ENCODE measurements around the gene CLEC3B. TPM values are rescaled to one million over a fixed set of nuclear protein-coding genes. Genes with fewer than 3 reads are reported as not detected.

Gene CLEC3B
- total and polyA plus RNA-seq, 10 of the 15 experiments (the other 5 are each of a cell fraction or from before 2014, with no cell fraction given) = 0.23 TPM; not detected in 9

DNA sequence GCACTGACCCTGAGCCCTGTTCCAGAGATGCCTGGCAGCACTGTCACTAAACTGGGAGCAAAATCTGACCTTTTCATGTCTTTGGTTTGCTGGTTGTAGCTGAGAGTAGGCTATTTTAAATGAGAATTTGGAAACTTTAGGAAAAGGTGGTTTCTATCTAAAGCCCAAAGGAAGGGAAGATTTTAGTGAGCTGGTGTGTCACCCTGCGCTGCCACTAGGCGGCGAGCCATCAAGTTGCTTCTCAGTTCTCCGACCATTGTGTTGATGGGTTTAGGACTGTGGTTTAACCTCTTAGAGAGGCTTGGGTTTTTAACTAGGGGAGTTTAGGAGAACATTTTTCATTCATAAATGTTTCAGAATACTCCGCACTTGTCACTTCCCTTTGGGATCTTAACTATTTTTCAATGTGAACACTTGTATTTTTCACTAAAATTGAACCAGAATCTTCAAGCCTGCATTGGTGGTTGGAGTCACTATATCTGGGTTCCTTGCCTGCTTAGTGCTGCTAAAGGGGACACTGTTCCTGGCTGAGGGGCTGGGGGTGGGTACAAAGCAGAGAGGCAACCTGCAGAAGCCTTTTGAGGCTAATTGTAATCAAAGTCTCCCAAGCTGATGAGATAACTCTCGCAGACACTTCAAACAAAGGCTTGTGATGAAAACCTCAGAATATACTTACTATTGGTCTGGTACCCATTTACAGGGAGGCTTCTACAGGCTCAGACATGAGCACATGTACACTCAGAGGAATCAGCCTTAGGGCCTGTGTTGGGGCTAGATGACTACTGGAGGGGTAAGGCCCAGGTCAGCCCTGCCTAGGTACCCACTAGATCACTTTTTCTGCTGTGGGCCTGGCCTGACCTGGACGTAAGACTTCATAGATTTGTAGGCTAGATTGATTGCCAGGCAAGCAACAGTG is 33.3 kb upstream of the CLEC3B start:
- 85% methylated on average over 7 of the region's 7 CpGs for WGBS (ENCODE audit: insufficient coverage, insufficient replicate concordance, low lambda C conversion rate, missing lambda C conversion rate)
- ATAC-seq (no peak), FAIRE-seq (no peak), DNase-seq (ENCODE audit: low read depth, low spot score) (no peak)
- Histone ChIP-seq H3K9ac (ENCODE audit: control insufficient read depth, insufficient read depth, low read length) (no peak overlapping the region), H3K4me2 (ENCODE audit: control insufficient read depth, insufficient read depth) (no peak overlapping the region), H2AFZ (ENCODE audit: control insufficient read depth, low read depth, low read length) (no peak overlapping the region), H3K27ac (ENCODE audit: control insufficient read depth, insufficient read depth) (no peak overlapping the region), H3K27me3 (replicated peaks in 1 of 2; ENCODE audit: control insufficient read depth in 2 of 2, insufficient read depth in 2 of 2, low read length in 1 of 2) (no peaks in the 10 kb centered on the region), H4K20me1 (ENCODE audit: control insufficient read depth, insufficient read depth) (no peaks in the 10 kb centered on the region), H3K9me3 (replicated peaks; ENCODE audit: control insufficient read depth, insufficient read depth, low read length) (no peaks in the 10 kb centered on the region), H3K36me3 (ENCODE audit: control insufficient read depth in 2 of 2, insufficient read depth in 2 of 2, low read length in 1 of 2) (peaks cover 19 to 35% of the 10 kb centered on the region in 2 experiments; a peak in 3 of 4 replicates), H3K4me3 (no peak overlapping the region), H3K4me1 (ENCODE audit: control insufficient read depth, insufficient read depth, low read length) (peaks cover 5% of the 10 kb centered on the region), H3K79me2 (ENCODE audit: control insufficient read depth, insufficient read depth, low read length) (peaks cover 2% of the 10 kb centered on the region)
- in situ Hi-C loops (cut with MboI) (no loop called here), intact Hi-C loops (cut with micrococcal nuclease; ENCODE audit: unreplicated experiment) (no loop called here)
- TF ChIP-seq RAD21 (IDR thresholded peaks at IDR 0.05; ENCODE audit: insufficient read depth, low read depth, low read length) (0 out of 2 replicates have a peak, but pooled peaks have one; percentile 12), SIX5 (IDR thresholded peaks at IDR 0.05; ENCODE audit: low read depth, low read length, severe bottlenecking) (no peak), SMC3 (IDR thresholded peaks at IDR 0.05; ENCODE audit: borderline replicate concordance, low read length) (peak; percentile 4; the same call in 1 of the 2 replicates), SUZ12 (IDR thresholded peaks at IDR 0.05; ENCODE audit: unreplicated experiment) (no peak)
- TF ChIP-seq, protein P1, sequence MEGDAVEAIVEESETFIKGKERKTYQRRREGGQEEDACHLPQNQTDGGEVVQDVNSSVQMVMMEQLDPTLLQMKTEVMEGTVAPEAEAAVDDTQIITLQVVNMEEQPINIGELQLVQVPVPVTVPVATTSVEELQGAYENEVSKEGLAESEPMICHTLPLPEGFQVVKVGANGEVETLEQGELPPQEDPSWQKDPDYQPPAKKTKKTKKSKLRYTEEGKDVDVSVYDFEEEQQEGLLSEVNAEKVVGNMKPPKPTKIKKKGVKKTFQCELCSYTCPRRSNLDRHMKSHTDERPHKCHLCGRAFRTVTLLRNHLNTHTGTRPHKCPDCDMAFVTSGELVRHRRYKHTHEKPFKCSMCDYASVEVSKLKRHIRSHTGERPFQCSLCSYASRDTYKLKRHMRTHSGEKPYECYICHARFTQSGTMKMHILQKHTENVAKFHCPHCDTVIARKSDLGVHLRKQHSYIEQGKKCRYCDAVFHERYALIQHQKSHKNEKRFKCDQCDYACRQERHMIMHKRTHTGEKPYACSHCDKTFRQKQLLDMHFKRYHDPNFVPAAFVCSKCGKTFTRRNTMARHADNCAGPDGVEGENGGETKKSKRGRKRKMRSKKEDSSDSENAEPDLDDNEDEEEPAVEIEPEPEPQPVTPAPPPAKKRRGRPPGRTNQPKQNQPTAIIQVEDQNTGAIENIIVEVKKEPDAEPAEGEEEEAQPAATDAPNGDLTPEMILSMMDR (IDR thresholded peaks at IDR 0.05 in 2 of 3, conservative IDR thresholded peaks at IDR 0.05 in 1 of 3; ENCODE audit: control insufficient read depth in 2 of 3, extremely low read depth in 1 of 3, insufficient read depth in 1 of 3, low read depth in 3 of 3, low read length in 3 of 3) = peak; percentile 25 to 69 (median 54)
- ChIA-PET RAD21 (ENCODE audit: unreplicated experiment) (interaction anchor here (0.9 to 5.2 kb wide), 2 partner anchors 8 to 37 kb away, joined by 3 to 39 read pairs; no protein-coding TSS in a partner anchor), CTCF (interaction anchor here (0.6 to 7.7 kb wide), 9 partner anchors 8 to 125 kb away, joined by 3 to 53 read pairs (median 4); partner anchors contain the start of genes EXOSC7 and ZDHHC3), POLR2A (interaction anchor here (1.4 to 6.7 kb wide), 2 partner anchors 9 to 15 kb away, joined by 6 to 62 read pairs; no protein-coding TSS in a partner anchor), SMC1A (ENCODE audit: uncharacterized antibody, unreplicated experiment) (interaction anchor here (0.6 to 8.3 kb wide), 5 partner anchors 9 to 553 kb away, joined by 4 to 97 read pairs (median 4); partner anchors contain the start of genes EXOSC7 and ZDHHC3)
- BruUV-seq (replicated peaks) = no TSS peak
